Activated CD4-positive, CD25-positive, alpha-beta regulatory T cell (primary cell): ENCODE results near the gene C19orf53.
"Not testable (repeated sequence)": the region's sequence is repeated elsewhere in the genome, so short reads cannot be mapped to it uniquely, and the experiment has no call there.

Experiments
- DNase-seq, 4 experiments: peaks; one replicate each; lab custom pipeline; 2025; lab: John Stamatoyannopoulos, UW

The C19orf53 gene

GRCh38 chr19:13774217-13775191, at the start of gene C19orf53:
Gene C19orf53, plus strand, starts transcription at chr19:13774456. Its CDS starts 22 bp downstream, at chr19:13774478.
- peak; percentile 65 to 76 (median 74) for DNase-seq

GRCh38 chr19:13726323-13726722, 47.9 kb upstream of the C19orf53 start:
- no peak for DNase-seq

- DNase-seq: no peak
Measured at GRCh38 chr19:13727798-13728197, 46.5 kb upstream of the C19orf53 start.

GRCh38 chr19:13729859-13730258, 44.4 kb upstream of the C19orf53 start:
- no peak for DNase-seq

- DNase-seq: peak; percentile 85 to 90 (median 88)
Measured at GRCh38 chr19:13731147-13731964, 42.9 kb upstream of the C19orf53 start.

- DNase-seq: no peak
Measured at GRCh38 chr19:13732337-13732736, 41.9 kb upstream of the C19orf53 start.

GRCh38 chr19:13734751-13735150, 39.5 kb upstream of the C19orf53 start:
- no peak for DNase-seq

GRCh38 chr19:13738073-13738472, 36.2 kb upstream of the C19orf53 start:
- no peak for DNase-seq

GRCh38 chr19:13741893-13742292, 32.4 kb upstream of the C19orf53 start:
- no peak for DNase-seq

- DNase-seq: no peak
Measured at GRCh38 chr19:13742756-13743155, 31.5 kb upstream of the C19orf53 start.

GRCh38 chr19:13744174-13744573, 30.1 kb upstream of the C19orf53 start:
- no peak for DNase-seq

- no peak for DNase-seq
Measured at GRCh38 chr19:13747098-13747453, 27.2 kb upstream of the C19orf53 start.

GRCh38 chr19:13748169-13748828, 26.0 kb upstream of the C19orf53 start:
- DNase-seq: no peak

- no peak for DNase-seq
Measured at GRCh38 chr19:13751436-13751835, 22.8 kb upstream of the C19orf53 start.

- not testable (repeated sequence) for DNase-seq
Measured at GRCh38 chr19:13753622-13754021, 20.6 kb upstream of the C19orf53 start.

- DNase-seq: no peak
Measured at GRCh38 chr19:13756210-13756609, 18.0 kb upstream of the C19orf53 start.

GRCh38 chr19:13757805-13758772, 16.2 kb upstream of the C19orf53 start:
- no peak for DNase-seq

GRCh38 chr19:13758795-13759194, 15.5 kb upstream of the C19orf53 start:
- no peak for DNase-seq

- DNase-seq: no peak
Measured at GRCh38 chr19:13761423-13761822, 12.8 kb upstream of the C19orf53 start.

- DNase-seq: no peak
Measured at GRCh38 chr19:13762635-13763235, 11.5 kb upstream of the C19orf53 start.

- no peak for DNase-seq
Measured at GRCh38 chr19:13763265-13763664, 11.0 kb upstream of the C19orf53 start.
